Lower leg skin (tissue), 4 donors: ENCODE data around the gene DNLZ. TPM values are rescaled to one million over a fixed set of nuclear protein-coding genes. Genes with fewer than 3 reads are reported as not detected.

Experiments used
- DNase-seq, 2 donors: peaks; one replicate each; pipeline ENCODE4 v3.0.0-alpha.2; 2019; ENCODE audit warnings: low spot score in 2 of 2
- H3K4me3 ChIP-seq: fragments of 200-600 bp; sonication (generic); 2 replicates; pipeline ENCODE4 v1.5.1; 2017; ENCODE audit warnings: mild to moderate bottlenecking, low read depth; ENCODE audit not compliant: poor library complexity, severe bottlenecking
- POLR2A ChIP-seq, 2 donors: fragments of 450-650 bp; IDR thresholded peaks; one replicate each; pipeline ENCODE4 v1.6.1; 2016 to 2017; ENCODE audit warnings: antibody characterized with exemption in 2 of 2, mild to moderate bottlenecking in 1 of 2, moderate library complexity in 1 of 2
- WGBS, 2 donors: methylation state at CpG; one replicate each; pipeline ENCODE4 v1.1.5; 2018; 5-methylcytosine and 5-hydroxymethylcytosine counted together
- intact Hi-C: fragments of 100-400 bp; cut with DNase I; formaldehyde crosslinking; loops from one replicate; pipeline ENCODE4 v1.15.0; 2023; ENCODE audit warnings: low total_unique reads
- total RNA-seq, 4 donors: library from RNA; depleted of rRNA; stranded (reverse); fragments of >200 nt; gene quantifications; one replicate each; pipeline ENCODE4 v1.1.0, GENCODE V29; 2016
- TF ChIP-seq, protein P1 (sequence below), 3 donors: fragments of 450-650 bp; IDR thresholded peaks; one replicate each; pipeline ENCODE4 v1.5.1; 2016; ENCODE audit warnings: antibody characterized with exemption in 3 of 3, mild to moderate bottlenecking in 3 of 3, moderate library complexity in 2 of 3

DNLZ gene
- total RNA-seq, 4 donors from 2014 or later = 30.9 to 64.6 (median 44.1) TPM

DNA sequence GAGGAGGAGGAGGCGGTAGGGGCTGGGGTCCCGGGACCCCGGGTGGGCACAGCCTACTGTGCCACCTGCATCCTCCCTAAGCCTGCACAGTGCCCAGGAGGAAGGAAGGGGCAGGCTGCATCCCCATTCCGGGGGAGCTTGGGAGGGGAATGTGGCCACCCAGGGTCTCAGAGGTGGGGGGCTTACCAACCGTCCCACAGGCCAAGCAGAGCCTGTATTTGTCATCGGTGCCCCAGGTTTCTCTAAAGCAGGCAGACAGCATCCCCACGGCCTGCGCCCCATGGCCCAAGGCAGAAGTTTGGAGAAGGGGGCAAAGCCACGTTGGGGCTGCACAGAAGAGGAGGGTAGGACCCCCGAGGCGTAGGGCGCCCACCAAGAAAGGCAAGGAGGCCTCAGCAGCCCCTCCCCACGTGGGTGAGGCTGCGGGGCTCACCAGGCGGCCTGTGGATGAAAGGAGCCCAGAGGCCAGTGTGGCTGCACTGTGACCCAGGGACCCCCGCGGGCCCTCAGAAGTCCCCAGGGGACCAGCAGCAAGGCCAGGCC lies 36.7 kb downstream of the DNLZ start:
- no peak overlapping the region for H3K4me3 ChIP-seq
- 44 to 47% methylated on average over 15 to 17 of the region's 17 CpGs for WGBS, 2 donors
- no peak for DNase-seq
- intact Hi-C loops = no loop called here
- no peak for TF ChIP-seq POLR2A (IDR thresholded peaks at IDR 0.05)
- TF ChIP-seq, protein P1, sequence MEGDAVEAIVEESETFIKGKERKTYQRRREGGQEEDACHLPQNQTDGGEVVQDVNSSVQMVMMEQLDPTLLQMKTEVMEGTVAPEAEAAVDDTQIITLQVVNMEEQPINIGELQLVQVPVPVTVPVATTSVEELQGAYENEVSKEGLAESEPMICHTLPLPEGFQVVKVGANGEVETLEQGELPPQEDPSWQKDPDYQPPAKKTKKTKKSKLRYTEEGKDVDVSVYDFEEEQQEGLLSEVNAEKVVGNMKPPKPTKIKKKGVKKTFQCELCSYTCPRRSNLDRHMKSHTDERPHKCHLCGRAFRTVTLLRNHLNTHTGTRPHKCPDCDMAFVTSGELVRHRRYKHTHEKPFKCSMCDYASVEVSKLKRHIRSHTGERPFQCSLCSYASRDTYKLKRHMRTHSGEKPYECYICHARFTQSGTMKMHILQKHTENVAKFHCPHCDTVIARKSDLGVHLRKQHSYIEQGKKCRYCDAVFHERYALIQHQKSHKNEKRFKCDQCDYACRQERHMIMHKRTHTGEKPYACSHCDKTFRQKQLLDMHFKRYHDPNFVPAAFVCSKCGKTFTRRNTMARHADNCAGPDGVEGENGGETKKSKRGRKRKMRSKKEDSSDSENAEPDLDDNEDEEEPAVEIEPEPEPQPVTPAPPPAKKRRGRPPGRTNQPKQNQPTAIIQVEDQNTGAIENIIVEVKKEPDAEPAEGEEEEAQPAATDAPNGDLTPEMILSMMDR (IDR thresholded peaks at IDR 0.05) = no peak

DNA sequence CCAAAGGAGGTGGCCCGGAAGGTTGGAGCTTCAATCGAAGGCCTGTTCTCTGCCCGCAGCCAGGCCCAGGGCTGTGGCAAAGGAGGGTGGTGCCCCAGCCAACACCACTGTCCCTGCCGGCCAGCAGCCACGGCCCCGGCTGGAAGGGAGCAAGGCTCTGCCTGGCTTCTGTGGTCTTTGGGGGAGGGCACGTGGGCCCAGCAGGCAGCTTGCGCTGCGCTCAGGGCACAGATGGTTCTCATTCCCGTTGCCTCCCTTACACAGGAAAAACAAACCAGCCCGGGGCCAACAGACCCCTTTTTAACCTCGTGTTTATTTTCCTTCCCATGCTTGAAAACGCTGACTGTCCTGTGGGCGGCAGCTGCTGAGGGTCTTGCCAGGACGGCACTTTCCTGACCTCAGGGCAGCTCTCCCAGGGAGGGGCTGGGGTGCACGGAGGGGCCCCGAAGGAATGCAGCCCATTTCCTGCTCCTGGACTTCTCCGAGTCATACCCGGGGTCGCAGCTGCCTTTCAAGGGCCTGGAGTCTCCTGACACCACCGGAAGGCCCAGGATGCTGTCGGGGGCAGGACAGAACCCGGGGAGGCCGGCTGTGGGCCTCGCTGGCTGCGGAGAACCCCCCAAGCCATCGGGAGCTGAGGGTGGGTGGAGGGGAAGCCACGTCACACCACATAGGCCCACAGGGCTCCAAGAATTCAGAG lies 37.3 kb downstream of the DNLZ start:
- intact Hi-C loops = no loop called here
- no peak overlapping the region for H3K4me3 ChIP-seq
- TF ChIP-seq, protein P1 (IDR thresholded peaks at IDR 0.05) = no peak
- TF ChIP-seq POLR2A (IDR thresholded peaks at IDR 0.05) = no peak
- WGBS, 2 donors = 43 to 49% methylated on average over 25 of the region's 28 CpGs
- DNase-seq = no peak

DNA sequence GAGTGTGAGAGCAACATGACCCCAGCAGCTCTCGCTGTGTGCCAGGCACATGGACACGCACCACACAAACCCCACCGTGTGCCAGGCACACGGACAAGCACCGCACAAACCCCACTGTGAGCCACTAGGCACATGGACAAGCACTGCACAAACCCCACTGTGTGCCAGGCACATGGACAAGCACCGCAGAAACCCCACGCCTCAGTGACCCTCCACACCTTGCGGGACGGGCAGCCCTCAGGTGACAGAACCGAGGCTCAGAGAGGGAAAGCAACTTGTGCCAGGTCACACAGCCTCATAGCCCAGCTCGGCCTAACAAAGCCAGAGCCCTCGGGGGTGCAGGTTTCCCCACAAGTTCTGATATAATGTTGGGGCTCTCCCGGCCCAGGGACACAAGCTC lies 38.2 kb downstream of the DNLZ start:
- WGBS, 2 donors = 87 to 96% methylated on average over 13 of the region's 13 CpGs
- no peak for TF ChIP-seq POLR2A (IDR thresholded peaks at IDR 0.05)
- TF ChIP-seq, protein P1 (IDR thresholded peaks at IDR 0.05) = no peak
- intact Hi-C loops = no loop called here
- no peak overlapping the region for H3K4me3 ChIP-seq
- DNase-seq = no peak

DNA sequence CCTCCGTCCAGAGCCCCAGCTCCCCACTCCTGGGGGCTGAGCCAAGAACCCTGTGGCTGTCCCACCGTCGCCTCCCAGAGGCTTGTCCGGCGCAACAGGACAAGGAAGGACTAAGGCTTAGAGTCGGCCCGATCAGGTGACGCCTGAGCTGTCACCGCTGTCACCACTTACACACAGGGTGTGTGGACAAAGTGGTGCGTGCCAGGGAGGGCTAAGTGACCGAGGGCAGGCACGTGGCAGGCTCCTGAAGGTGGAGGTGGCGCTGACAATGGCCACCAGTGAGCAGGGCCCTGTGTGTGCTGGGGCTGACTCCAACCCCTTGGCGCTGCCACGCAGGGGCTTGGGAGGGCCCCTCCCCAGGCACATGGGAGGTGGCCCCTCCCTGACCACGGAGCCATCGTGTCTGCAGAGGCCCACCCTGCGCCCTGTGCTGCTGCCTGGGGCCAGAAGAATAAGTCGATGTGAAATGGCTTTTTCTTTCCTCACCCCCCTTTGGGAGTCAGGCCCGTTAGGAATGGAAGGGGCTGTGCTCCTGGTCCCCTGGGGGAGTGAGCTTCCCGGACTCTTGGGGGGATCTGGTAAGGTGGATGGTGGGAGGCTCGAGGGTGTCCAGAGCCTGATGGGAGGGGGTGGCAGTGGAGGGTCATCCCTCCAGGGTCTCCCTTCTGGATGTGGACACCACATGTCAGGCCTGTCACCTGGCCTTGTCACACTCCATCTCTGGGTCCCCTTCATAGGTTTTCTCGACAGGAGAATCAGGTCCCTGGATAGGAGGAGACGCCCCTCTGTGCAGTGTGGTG lies 38.8 kb downstream of the DNLZ start:
- TF ChIP-seq, protein P1 (IDR thresholded peaks at IDR 0.05) = no peak
- TF ChIP-seq POLR2A (IDR thresholded peaks at IDR 0.05) = no peak
- DNase-seq = no peak
- intact Hi-C loops = no loop called here
- WGBS, 2 donors = 79 to 82% methylated on average over 21 to 22 of the region's 24 CpGs
- no peak overlapping the region for H3K4me3 ChIP-seq

DNA sequence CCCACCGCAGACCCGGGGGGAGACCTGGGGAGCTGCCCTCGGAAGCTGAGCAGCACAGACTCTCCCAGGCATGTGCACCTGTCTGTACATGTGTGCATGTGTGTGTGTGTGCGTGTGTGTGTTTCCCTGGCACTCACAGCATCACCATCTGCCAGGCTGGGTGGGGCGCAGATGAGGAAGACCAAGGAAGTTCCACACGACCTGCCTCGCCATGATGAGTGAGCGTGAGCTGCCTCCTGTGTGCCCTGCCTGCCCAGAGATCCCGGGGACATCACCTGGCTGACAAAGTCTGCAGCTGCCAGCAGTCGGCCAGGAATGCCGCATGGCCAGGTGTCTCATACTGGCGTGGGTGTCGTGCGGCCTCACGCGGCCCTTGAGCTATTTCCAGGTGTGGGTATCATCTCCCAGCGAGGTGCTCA lies 40.2 kb downstream of the DNLZ start:
- H3K4me3 ChIP-seq = no peak overlapping the region
- intact Hi-C loops = no loop called here
- DNase-seq = no peak
- TF ChIP-seq POLR2A (IDR thresholded peaks at IDR 0.05) = no peak
- TF ChIP-seq, protein P1 (IDR thresholded peaks at IDR 0.05) = no peak
- WGBS, 2 donors = 40 to 48% methylated on average over 9 of the region's 17 CpGs
